Stimulated activated CD4-positive, alpha-beta T cell treated with anti-CD3 and anti-CD28 coated beads, Interleukin-4, amount 100 ng/mL, for 1 hour (primary cell): ENCODE measurements around the gene HTR1D.
"Not testable (repeated sequence)": the region's sequence is repeated elsewhere in the genome, so short reads cannot be mapped to it uniquely, and the experiment has no call there.

Experiments used
- DNase-seq: peaks from one replicate; pipeline ENCODE4 v3.0.0-alpha.2; 2020

HTR1D gene, protein sequence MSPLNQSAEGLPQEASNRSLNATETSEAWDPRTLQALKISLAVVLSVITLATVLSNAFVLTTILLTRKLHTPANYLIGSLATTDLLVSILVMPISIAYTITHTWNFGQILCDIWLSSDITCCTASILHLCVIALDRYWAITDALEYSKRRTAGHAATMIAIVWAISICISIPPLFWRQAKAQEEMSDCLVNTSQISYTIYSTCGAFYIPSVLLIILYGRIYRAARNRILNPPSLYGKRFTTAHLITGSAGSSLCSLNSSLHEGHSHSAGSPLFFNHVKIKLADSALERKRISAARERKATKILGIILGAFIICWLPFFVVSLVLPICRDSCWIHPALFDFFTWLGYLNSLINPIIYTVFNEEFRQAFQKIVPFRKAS

GRCh38 chr1:23217421-23218115, at the start of gene HTR1D:
Gene HTR1D, minus strand, starts transcription at chr1:23217502. Its CDS starts 23,283 bp downstream, at chr1:23194219.
- DNase-seq = peak; percentile 4

GRCh38 chr1:23263380-23263887, 46.1 kb upstream of the HTR1D start:
- no peak for DNase-seq

DNA sequence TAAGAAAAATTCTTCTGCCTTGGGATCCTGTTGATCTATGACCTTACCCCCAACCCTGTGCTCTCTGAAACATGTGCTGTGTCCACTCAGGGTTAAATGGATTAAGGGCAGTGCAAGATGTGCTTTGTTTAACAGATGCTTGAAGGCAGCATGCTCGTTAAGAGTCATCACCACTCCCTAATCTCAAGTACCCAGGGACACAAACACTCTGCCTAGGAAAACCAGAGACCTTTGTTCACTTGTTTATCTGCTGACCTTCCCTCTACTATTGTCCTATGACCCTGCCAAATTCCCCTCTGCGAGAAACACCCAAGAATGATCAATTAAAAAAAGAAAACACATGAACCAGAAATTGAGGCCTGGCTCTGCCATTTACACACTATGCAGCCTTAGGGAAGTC, 40.8 kb upstream of the HTR1D start:
- not testable (repeated sequence) for DNase-seq

- not testable (repeated sequence) for DNase-seq
Measured at GRCh38 chr1:23257371-23257770, 40.1 kb upstream of the HTR1D start.

GRCh38 chr1:23254584-23254983, 37.3 kb upstream of the HTR1D start:
- DNase-seq = no peak

DNA sequence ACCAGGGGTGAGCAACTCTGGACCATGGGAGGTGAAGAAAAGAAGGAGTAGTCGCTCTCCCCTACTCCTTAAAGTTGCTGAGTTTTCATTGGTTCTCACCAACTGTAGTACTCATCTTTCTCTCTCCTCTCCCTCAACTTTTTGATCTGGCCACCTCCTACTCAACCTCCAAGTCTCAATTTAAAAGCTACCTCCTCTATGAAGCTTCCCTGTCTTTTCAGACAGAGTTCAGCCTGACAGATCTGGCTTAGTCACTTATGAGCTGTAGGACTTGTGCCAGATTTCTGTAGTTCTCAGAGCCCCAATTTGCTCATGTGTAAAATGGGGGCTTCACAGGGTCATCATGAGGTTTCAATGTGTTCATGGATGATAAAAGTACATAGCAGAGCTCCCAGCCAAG, 34.5 kb upstream of the HTR1D start:
- DNase-seq = no peak

- DNase-seq = no peak
Measured at GRCh38 chr1:23249787-23250454, 32.6 kb upstream of the HTR1D start.

- no peak for DNase-seq
Measured at GRCh38 chr1:23247276-23247675, 30.0 kb upstream of the HTR1D start.

DNA sequence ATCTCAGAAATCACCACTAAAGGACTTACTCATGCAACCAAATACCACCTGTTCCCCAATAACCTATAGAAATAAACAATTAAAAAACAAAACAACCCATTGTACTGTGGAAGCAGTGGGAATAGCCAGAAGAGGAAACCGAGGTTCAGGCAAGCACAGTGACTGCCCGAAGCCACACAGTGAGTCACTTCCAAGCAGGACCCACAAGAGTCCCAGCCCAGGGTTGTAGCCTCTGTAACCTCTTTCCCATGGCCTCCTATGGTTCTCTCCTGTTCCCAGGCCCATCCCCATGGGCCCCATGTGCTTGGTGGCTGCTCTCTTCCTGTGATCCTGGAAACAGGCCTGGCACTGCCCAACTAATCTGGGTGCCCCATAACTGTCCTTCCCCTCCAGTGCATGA, 29.0 kb upstream of the HTR1D start:
- DNase-seq = no peak

DNA sequence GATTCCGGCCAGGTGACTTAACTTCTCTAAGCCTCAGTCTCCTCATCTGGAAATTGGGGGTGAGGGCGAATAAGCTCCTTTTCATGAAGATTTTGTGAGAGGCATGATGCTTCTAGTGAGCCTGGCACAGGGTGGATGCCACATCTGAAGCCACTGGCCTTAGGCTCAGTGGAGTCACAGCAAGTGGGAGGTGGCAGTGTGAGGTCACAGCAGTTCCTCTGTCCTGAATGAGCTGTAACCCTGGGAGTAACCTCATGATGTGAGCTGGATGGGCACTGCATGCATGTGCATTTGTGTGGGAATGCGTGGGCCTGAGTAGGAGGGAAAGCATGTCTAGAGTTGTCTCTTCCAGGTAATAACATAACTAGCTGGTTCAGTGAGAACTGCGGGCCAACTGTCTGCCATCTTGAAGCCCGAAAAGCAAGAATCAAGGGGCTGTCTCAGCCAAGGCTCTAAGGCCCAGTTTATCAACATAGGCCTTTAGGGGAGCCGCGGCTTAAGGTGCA, 27.0 kb upstream of the HTR1D start:
- DNase-seq = no peak

GRCh38 chr1:23242414-23242813, 25.1 kb upstream of the HTR1D start:
- DNase-seq = no peak

DNA sequence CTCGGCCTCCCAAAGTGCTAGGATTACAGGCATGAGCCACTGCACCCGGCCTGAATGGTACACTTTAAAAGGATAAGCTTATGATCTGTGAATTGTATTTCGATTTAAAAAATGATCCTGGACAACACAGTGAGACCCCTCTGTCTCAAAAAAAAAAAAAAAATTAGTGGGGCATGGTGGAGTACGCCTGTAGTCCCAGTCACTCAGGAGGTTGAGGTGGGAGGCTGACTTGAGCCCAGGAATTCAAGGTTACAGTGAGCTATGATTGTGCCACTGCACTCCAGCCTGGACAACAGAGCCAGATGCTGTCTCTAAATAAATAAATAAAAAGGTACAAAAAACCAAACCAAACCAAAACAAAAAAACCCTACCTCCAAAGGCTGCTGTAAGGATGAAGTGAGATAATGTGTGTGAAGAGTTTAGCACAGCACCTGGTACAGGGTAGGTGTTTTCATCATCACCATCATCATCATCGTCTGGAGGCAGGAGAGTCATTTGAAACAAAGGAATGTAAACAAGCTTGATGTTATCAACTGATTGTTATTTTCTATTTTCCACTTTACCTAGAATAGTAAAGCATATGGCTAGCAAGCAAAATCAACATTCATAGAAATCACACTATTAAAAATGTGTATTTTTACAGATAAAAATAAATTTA, 22.5 kb upstream of the HTR1D start:
- no peak for DNase-seq

- DNase-seq = no peak
Measured at GRCh38 chr1:23238565-23238964, 21.3 kb upstream of the HTR1D start.

- DNase-seq = no peak
Measured at GRCh38 chr1:23237508-23237907, 20.2 kb upstream of the HTR1D start.

GRCh38 chr1:23227806-23228205, 10.5 kb upstream of the HTR1D start:
- no peak for DNase-seq

DNA sequence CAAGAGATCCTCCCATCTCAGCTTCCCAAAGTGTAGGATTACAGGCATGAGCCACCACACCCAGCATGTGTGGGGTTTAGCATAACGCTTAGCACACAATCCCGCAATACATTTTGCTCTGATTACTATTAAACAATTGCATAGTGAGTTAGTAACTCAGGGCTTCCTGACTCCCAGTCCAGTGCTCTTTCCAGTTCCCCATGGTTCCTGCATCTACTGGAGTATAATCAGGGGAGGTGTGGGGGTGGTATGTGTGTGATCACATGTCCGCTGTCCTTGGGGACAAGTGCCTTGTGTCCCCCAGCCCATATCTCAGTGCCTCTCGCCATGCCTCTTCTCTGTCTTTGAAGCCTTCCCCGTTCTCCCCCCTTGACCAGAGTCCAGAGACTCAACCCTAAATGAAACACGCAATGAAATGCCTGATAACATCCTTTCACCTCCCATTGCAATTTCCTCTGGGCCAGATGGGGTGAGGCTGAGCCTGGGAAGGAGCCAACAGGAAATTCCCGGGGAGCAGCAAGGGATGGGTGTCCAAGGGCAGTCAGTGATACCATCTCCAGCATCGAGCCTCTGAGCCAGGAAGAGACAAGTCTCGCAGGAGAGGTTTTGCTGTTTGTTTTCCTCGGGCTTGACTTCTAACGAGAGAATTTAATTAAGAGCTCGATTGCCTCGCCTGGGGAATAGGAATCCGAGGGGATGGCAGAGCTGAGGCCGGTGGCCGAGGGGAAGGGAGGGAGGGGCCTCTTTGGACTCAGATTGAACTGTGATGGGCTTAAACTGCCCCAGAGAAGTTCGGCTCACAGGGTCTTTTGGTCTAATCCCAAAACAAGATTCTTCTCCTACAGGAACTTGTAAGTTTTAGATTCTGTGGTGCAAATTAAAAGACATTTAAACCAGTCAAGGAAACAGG, 7.7 kb upstream of the HTR1D start:
- no peak for DNase-seq

DNA sequence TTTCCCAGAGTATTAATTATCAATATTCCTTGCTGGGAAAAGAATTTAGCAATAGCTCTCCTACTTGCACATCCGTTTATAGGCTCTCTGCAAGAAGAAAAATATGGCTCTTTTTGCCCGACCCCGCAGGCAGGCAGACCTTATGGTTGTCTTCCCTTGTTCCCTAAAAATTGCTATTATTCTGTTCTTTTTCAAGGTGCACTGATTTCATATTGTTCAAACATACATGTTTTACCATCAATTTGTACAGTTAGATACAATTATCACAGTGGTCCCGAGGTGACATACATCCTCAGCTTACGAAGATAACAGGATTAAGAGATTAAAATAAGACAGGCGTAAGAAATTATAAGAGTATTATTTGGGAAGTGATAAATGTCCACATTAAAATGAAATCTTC, 6.7 kb upstream of the HTR1D start:
- not testable (repeated sequence) for DNase-seq

DNA sequence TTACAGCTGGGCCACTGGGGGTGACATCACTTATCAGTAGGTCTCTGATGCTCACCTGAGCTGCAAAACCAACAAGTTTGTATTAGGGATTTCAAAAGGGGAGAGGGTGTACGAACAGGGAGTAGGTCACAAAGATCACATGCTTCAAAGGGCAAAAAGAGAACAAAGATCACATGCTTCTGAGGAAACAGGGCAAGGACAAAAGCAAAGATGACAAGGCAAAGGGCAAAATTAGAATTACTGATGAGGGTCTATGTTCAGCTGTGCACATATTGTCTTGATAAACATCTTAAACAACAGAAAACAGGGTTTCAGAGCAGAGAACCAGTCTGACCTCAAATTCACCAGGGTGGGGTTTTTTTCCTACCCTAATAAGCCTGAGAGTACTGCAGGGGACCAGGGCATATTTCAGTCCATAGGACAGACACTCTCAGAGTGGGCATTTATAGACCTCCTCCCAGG, 6.2 kb upstream of the HTR1D start:
- DNase-seq = not testable (repeated sequence)

GRCh38 chr1:23222742-23223141, 5.4 kb upstream of the HTR1D start:
- no peak for DNase-seq

- DNase-seq = no peak
Measured at GRCh38 chr1:23222331-23222730, 5.0 kb upstream of the HTR1D start.

GRCh38 chr1:23221107-23221506, 3.8 kb upstream of the HTR1D start:
- DNase-seq = no peak
